Embryonic facial prominence (tissue), 1 donor: Measurements from ENCODE around the gene NFIA.

Source experiments
- DNase-seq: peaks from one replicate; pipeline ENCODE4 v3.0.0-alpha.2; 2016; ENCODE audit errors: extremely low spot score

Gene NFIA

GRCh38 chr1:61152469-61153105 is 70.2 kb downstream of the NFIA start:
- no peak for DNase-seq

DNA sequence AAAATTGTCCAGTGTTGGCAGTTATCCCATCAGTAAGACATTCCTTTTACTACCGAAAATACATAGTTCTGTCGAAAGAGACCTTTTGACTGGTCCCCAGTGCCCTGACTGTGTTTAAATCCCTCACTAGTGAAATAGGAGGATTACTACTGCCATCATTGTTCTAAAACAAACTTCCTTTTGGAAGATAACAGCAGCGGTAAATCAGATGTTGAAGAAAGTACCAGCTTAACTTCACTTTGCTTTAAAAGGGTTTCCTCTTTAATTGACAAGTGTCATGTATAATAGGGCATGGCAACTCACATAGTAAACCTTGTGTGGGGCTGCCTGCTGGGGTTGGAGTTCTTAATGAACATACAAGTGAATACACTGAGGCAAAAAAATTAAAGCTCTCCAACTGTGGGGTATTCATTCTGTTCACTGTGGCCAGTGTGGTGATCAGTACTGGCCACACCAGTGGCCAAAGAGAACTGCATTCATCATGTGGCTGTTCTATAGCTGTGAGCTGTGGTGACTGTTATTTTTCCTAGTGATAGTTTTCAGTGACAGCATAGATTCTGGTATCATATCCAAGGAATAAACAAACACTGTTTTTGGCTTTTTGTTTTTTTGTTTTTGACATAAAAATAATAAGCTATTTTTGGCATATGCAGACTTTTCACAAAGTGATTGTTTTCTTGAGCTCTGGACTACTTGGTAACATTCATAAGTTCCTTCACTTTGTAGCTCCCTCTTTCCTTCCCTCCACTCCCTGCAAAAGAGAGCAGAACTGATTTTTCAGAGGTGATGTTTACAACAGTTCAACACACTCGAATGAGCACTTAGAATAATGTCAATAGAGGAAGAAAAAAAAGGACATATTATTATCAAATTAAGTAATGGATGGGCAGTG is 74.5 kb downstream of the NFIA start:
- DNase-seq, result no peak

GRCh38 chr1:61157468-61157987 is 75.2 kb downstream of the NFIA start:
- peak; percentile 87 for DNase-seq

GRCh38 chr1:61158591-61158990 is 76.2 kb downstream of the NFIA start:
- DNase-seq, result no peak

GRCh38 chr1:61160526-61160925 is 78.2 kb downstream of the NFIA start:
- DNase-seq, result no peak

DNA sequence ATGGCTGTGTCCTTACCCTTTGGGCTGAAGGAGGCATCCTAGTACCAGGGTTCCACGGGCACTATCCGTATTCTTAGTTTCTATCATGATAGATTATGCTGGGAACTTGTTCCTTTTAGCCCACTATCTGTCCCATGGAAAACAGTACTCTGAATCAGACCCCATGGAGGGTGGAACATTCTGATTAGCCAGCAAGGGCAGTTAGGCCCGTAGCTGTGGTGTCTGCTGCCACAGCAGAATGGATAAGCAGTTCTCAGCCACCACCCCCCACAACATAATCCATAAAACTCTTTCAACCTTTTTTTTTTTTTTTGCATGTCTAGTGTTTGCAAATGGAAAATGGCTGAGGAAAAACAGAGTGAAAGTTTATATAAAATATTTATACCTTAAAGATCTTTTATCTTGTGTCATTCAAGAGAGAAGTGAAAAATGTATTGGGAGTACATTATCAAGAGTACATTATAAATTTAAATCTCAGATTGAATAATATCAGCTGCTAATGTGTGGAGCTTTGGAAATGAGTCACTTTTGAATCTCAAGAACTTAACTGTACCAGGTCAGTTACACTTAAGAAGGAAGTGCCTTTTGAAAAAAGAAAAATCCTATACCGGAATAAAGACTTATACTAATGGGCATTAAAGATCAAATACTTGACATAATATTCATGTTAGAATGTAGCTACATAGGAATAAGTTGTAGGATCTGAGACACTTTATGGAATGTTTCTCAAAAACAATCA is 80.3 kb downstream of the NFIA start:
- DNase-seq, result no peak

DNA sequence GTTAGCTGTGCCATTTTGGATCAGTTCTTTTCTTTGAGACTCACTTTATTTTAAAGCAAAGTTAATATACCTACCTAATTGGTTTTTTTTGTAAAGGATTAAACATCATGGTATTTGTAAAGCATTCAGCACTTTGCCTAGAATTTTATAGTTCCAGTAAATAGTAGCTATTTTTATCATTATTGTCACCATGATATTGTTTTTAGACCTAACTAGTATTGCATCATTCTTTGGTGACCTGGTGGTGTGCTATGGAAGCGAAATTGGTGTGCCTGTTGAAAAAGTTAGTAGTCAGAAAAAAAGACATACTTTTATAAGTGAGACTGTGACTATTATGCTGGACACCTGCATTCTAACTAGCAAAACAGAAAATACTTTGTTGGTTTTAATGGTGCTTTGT is 81.0 kb downstream of the NFIA start:
- DNase-seq, result no peak

GRCh38 chr1:61165402-61165801 is 83.0 kb downstream of the NFIA start:
- DNase-seq, result no peak

GRCh38 chr1:61167309-61167708 is 84.9 kb downstream of the NFIA start:
- no peak for DNase-seq

- DNase-seq, result no peak
Measured at GRCh38 chr1:61169045-61169444, 86.7 kb downstream of the NFIA start.

DNA sequence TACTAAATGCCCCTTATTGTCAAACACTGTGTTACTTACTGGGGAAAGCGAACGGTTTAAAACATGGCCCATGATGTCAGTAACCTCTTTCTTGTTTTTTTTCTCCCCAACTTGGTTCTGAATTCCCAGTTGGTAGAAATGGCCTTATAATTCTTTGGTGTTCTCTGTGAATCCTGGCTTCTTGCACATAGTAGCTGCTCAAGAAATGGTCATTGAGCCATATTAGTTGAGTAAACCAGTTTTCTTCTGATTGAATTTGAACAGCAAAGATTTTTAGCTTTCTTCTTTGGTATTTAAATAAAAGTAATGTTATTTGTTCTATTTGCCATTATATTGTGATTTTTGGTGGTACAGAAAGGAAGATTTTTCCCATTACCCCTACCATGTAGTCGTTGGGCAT is 87.3 kb downstream of the NFIA start:
- DNase-seq, result no peak

DNA sequence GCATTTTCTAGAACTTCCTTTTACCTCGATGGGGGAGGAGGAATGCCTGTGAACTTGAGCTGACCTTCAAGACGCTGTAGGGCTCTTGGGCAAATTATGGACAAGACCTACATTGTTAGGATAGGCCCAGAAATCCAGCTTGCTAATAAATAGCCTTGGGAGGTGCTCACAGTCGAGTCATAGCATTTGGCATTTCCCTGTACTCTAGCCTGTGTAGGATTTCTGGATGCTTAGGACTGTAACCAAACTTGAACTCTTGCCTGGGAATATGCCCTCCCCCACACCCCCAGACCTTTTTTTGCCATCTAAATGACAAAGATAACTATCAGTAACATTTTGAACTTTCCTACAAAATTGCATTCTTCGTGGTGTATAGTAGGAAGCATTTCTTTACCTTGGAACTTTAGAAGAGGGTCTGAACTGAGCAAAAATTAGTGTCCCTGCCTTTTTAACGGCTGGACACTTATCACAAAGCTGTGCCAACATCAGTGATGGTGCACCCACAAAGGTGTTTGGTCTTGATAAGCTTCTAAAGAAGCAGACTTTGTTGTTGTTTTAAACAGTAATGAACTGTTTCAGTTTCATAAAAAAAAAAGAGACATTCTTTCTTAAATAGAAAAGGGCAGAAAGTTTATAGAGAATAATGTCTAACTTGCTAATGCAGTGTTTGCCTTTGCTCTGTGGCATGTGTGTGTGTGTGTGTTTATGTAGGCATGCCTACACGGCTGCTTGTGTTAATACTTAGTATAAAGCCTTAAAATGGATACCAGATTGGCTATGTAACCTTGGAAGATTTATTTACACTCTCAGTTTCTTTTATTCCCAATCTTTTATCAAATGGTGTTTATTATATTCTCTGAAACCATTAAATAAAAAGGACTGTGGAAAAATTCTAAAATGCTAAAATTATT is 88.2 kb downstream of the NFIA start:
- DNase-seq, result no peak

- no peak for DNase-seq
Measured at GRCh38 chr1:61171346-61171745, 89.0 kb downstream of the NFIA start.

DNA sequence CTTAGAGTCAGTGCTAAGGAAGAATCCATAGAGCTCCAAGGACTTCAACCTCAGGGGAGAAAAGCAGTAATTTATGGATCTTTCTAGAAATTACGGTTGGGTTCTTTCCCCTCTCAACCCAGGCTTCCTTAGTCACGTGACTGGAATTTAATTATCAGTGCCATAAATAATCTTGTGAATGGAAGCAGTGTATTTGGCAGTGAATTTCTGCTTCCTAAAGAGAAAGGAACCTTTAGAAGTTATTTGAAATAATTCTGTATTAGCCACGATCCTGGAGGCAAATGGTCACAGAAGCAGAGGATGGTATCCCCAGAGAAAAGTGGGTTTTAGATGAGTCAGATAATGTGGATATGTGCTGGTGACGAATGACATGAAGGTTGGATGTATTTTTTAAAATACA is 89.6 kb downstream of the NFIA start:
- no peak for DNase-seq

DNA sequence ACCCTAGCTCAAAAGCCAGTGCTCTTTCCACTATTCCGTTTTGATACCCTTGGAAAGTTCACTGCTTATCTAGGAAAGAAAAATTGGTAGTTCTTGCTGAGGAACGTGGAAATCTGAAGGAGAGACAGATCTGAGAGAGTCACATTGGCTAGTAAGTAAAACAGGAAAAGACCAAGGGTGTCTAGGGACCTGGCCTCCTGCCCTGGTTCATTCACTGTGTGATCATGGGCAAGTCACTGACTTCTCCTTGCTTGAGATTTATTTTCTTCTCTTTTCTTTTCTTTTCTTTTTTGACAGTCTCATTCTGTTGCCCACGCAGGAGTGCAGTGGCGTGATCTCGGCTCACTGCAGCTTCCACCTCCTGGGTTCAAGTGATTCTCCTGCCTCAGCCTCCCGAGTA is 90.8 kb downstream of the NFIA start:
- DNase-seq, result no peak

GRCh38 chr1:61174060-61174795 is 91.9 kb downstream of the NFIA start:
- DNase-seq, result no peak

DNA sequence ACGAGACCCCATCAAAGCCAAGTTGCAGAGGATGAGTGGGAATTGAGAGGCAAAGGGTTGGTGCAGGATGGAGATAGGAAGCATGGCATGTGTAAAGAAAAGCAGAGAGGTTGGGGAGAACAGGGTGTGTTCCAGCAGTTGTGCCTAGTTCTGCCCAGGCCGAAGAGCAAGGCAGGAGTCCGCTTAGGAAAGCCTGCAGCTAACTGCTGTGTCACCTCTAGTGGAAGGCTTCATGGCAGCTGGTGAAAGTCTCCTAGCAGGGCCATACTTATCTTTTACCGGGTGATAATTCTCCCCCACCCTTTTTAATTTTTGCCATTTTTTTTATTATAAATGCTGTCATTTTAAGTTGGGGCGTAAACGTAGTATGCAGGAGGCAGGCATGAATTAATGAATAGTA is 93.6 kb downstream of the NFIA start:
- no peak for DNase-seq

DNA sequence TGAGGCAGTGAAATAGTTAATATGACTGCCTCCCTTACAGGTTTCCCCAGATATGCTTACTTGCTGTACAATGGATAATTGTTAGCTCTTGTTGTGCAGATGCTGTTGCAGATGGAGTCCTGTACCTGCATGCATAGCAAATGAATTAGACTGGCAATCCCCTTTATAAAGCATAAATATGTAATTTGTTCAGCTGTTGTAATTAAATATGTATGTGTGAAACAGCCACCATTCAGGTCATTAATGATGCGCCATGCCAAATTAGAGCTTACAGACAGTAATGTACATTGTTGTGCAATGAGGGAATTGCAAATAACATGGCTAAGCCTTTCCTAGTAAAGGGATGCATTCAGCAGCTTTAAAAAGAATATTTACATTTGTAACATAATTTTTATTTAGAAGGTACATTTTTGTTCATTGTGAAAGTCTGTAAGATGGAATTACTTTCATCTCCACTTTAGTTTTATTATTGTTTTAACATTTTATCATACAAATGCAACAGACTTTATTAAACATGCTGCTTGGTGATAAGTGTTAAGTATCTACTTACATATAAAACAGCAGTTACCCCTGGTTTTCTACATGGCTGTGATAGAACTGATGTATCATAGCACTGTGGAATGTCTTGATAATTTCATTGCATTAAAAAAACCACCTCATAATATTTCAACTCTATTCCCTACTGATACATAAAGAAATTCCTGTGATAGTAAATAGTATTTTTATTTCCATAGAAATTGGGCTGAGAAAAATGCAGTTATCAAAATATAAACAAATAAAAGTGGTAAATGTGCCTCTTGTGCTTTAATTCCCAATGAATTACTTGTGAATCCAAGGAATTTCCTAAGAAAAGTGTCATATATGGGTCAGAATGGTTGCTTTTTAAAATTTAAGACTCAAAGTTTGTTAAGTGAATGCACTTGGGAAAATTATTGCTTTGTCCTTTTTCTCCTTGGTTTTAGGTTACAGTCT is 99.0 kb downstream of the NFIA start:
- DNase-seq, result no peak

- no peak for DNase-seq
Measured at GRCh38 chr1:61182049-61182448, 99.7 kb downstream of the NFIA start.
